Astrocyte (in vitro differentiated cells and primary cell): ENCODE measurements around the gene CCDC174. TPM values are rescaled to one million over a fixed set of nuclear protein-coding genes. Genes with fewer than 3 reads are reported as not detected.

Source experiments
- DNase-seq: peaks from one replicate; pipeline ENCODE4 v3.0.0-alpha.2; 2010; ENCODE audit warnings: low read depth
- FAIRE-seq: peaks from 2 replicates; lab custom pipeline; 2011; peaks lifted over from hg19 to GRCh38; lab: Jason Lieb, UNC
- H2AFZ ChIP-seq: 2 replicates; pipeline ENCODE4 v1.6.0; 2012; ENCODE audit warnings: low read depth, low read length, inconsistent platforms
- H3K27ac ChIP-seq: 2 replicates; pipeline ENCODE4 v1.5.1; 2011; ENCODE audit warnings: low read depth, low read length, inconsistent platforms
- H3K27me3 ChIP-seq: 2 replicates; pipeline ENCODE4 v1.6.0; 2011; ENCODE audit warnings: low read length, inconsistent platforms; ENCODE audit not compliant: insufficient read depth
- H3K36me3 ChIP-seq: 2 replicates; pipeline ENCODE4 v1.5.1; 2011; ENCODE audit warnings: low read length, inconsistent platforms; ENCODE audit not compliant: insufficient read depth
- H3K4me1 ChIP-seq: 2 replicates; pipeline ENCODE4 v1.5.1; 2011; ENCODE audit warnings: low read length, inconsistent platforms; ENCODE audit not compliant: insufficient read depth
- H3K4me2 ChIP-seq: 2 replicates; pipeline ENCODE4 v1.6.0; 2012; ENCODE audit warnings: low read length, inconsistent platforms
- H3K4me3 ChIP-seq: 2 replicates; pipeline ENCODE4 v1.5.1; 2011; ENCODE audit warnings: low read depth, mild to moderate bottlenecking, low read length, inconsistent platforms; ENCODE audit not compliant: insufficient read depth
- H3K79me2 ChIP-seq: 2 replicates; pipeline ENCODE4 v1.6.0; 2012; ENCODE audit warnings: mild to moderate bottlenecking, low read length, inconsistent platforms; ENCODE audit not compliant: insufficient read depth
- H3K9ac ChIP-seq: 2 replicates; pipeline ENCODE4 v1.6.0; 2012; ENCODE audit warnings: mild to moderate bottlenecking, low read length, inconsistent platforms
- H3K9me3 ChIP-seq: 2 replicates; pipeline ENCODE4 v1.5.1; 2012; ENCODE audit warnings: low read depth, mild to moderate bottlenecking, low read length, inconsistent platforms; ENCODE audit not compliant: insufficient read depth
- H4K20me1 ChIP-seq: 2 replicates; pipeline ENCODE4 v1.6.0; 2012; ENCODE audit warnings: low read length, inconsistent platforms; ENCODE audit not compliant: insufficient read depth
- H3K27ac Mint-ChIP-seq: one replicate; pipeline ENCODE4 v1.8.0; 2021; ENCODE audit warnings: mild to moderate bottlenecking, mixed read lengths; ENCODE audit not compliant: unreplicated experiment
- H3K27me3 Mint-ChIP-seq: one replicate; pipeline ENCODE4 v1.8.0; 2021; ENCODE audit warnings: low read depth, mixed read lengths; ENCODE audit not compliant: unreplicated experiment
- H3K36me3 Mint-ChIP-seq: one replicate; pipeline ENCODE4 v1.8.0; 2021; ENCODE audit warnings: low read depth, mixed read lengths; ENCODE audit not compliant: unreplicated experiment
- H3K4me1 Mint-ChIP-seq: one replicate; pipeline ENCODE4 v1.8.0; 2021; ENCODE audit warnings: low read depth, mixed read lengths; ENCODE audit not compliant: unreplicated experiment
- H3K4me3 Mint-ChIP-seq: one replicate; pipeline ENCODE4 v1.8.0; 2021; ENCODE audit warnings: mild to moderate bottlenecking, moderate library complexity, mixed read lengths; ENCODE audit not compliant: unreplicated experiment
- H3K9me3 Mint-ChIP-seq: one replicate; pipeline ENCODE4 v1.8.0; 2021; ENCODE audit warnings: mild to moderate bottlenecking, mixed read lengths; ENCODE audit not compliant: unreplicated experiment
- EZH2 ChIP-seq: IDR thresholded peaks from 2 replicates; pipeline ENCODE4 v1.6.1; 2012; ENCODE audit warnings: mild to moderate bottlenecking, low read length, inconsistent platforms; ENCODE audit not compliant: insufficient read depth
- total RNA-seq: library from RNA; stranded (reverse); gene quantifications from 2 replicates; pipeline ENCODE4 v1.2.1, GENCODE V29; 2021
- TF ChIP-seq, protein P1 (sequence below): IDR thresholded peaks from 2 replicates; pipeline ENCODE4 v1.5.1; 2011; ENCODE audit warnings: low read depth, mild to moderate bottlenecking, inconsistent platforms, low read length, moderate library complexity; ENCODE audit not compliant: insufficient read depth

CCDC174 gene
- total RNA-seq, 1 donor from 2014 or later, result 17.4 TPM

DNA sequence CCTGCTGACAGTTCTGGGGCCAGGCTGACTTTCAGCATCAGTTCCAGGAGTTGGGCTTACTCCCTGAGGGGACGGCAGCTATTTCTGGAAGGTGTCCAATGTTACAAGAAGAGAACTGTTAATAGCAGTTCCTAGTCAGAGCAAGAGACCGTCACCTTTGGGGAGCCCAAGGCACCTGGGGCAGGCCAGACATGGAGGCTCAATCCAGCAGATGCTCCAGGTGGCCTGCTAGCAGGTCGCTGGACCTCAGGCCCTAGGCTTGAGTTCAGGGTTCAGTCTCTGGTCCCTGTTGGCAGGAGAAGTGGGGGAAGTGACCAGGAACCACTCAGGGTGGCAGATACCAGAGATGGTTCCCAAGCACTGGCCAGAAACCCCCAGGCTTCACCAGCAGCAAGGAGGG, 49.3 kb downstream of the CCDC174 start:
- H3K9ac ChIP-seq, result no peak overlapping the region
- no peaks in the 10 kb centered on the region for H3K27me3 ChIP-seq
- no peak overlapping the region for H2AFZ ChIP-seq
- H3K9me3 ChIP-seq, result no peaks in the 10 kb centered on the region
- no peak overlapping the region for H3K4me2 ChIP-seq
- no peak for TF ChIP-seq EZH2
- TF ChIP-seq, protein P1, sequence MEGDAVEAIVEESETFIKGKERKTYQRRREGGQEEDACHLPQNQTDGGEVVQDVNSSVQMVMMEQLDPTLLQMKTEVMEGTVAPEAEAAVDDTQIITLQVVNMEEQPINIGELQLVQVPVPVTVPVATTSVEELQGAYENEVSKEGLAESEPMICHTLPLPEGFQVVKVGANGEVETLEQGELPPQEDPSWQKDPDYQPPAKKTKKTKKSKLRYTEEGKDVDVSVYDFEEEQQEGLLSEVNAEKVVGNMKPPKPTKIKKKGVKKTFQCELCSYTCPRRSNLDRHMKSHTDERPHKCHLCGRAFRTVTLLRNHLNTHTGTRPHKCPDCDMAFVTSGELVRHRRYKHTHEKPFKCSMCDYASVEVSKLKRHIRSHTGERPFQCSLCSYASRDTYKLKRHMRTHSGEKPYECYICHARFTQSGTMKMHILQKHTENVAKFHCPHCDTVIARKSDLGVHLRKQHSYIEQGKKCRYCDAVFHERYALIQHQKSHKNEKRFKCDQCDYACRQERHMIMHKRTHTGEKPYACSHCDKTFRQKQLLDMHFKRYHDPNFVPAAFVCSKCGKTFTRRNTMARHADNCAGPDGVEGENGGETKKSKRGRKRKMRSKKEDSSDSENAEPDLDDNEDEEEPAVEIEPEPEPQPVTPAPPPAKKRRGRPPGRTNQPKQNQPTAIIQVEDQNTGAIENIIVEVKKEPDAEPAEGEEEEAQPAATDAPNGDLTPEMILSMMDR, result no peak
- H3K9me3 Mint-ChIP-seq, result peaks cover 2% of the 10 kb centered on the region
- peaks cover 15% of the 10 kb centered on the region for H3K36me3 Mint-ChIP-seq
- H3K27ac Mint-ChIP-seq, result no peak overlapping the region
- no peaks in the 10 kb centered on the region for H3K4me1 Mint-ChIP-seq
- no peak overlapping the region for H3K4me3 Mint-ChIP-seq
- H3K36me3 ChIP-seq, result no peaks in the 10 kb centered on the region
- no peaks in the 10 kb centered on the region for H3K79me2 ChIP-seq
- no peak overlapping the region for H3K27ac ChIP-seq
- FAIRE-seq (no peak), DNase-seq (no peak)
- H3K4me1 ChIP-seq, result no peaks in the 10 kb centered on the region
- H3K27me3 Mint-ChIP-seq, result peaks cover 25% of the 10 kb centered on the region
- no peaks in the 10 kb centered on the region for H4K20me1 ChIP-seq
- H3K4me3 ChIP-seq, result no peak overlapping the region

DNA sequence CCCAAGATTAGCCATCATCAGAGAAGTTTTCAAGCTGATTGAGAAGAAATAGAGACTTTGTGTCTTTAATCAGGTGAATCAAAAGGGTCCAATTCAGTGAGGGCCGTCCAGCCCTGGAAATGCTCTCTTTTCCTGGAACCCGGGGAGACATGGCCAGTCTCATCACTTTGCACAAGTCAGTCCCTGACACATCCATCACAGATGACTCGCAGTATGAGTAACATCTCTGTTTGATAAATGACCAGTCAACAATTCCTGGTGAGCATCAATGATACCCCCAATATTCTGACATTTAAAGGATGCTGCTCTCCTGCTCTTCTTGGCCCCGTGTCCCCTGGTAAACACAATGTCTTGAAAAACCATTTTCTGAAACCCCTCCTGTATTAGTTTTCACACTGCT, 50.1 kb downstream of the CCDC174 start:
- Histone ChIP-seq H3K27me3 (no peaks in the 10 kb centered on the region), H3K4me3 (no peak overlapping the region), H3K4me1 (no peaks in the 10 kb centered on the region), H2AFZ (no peak overlapping the region), H3K79me2 (no peaks in the 10 kb centered on the region), H3K9ac (no peak overlapping the region), H3K9me3 (no peaks in the 10 kb centered on the region), H3K27ac (no peak overlapping the region), H4K20me1 (no peaks in the 10 kb centered on the region), H3K36me3 (no peaks in the 10 kb centered on the region), H3K4me2 (no peak overlapping the region)
- DNase-seq, result no peak
- Mint-ChIP-seq H3K36me3 (peaks cover 15% of the 10 kb centered on the region), H3K4me1 (no peaks in the 10 kb centered on the region), H3K9me3 (peaks cover 2% of the 10 kb centered on the region), H3K27ac (no peak overlapping the region), H3K4me3 (no peak overlapping the region), H3K27me3 (peaks cover 31% of the 10 kb centered on the region)
- no peak for FAIRE-seq
- TF ChIP-seq, protein P1, result no peak
- TF ChIP-seq EZH2, result no peak

DNA sequence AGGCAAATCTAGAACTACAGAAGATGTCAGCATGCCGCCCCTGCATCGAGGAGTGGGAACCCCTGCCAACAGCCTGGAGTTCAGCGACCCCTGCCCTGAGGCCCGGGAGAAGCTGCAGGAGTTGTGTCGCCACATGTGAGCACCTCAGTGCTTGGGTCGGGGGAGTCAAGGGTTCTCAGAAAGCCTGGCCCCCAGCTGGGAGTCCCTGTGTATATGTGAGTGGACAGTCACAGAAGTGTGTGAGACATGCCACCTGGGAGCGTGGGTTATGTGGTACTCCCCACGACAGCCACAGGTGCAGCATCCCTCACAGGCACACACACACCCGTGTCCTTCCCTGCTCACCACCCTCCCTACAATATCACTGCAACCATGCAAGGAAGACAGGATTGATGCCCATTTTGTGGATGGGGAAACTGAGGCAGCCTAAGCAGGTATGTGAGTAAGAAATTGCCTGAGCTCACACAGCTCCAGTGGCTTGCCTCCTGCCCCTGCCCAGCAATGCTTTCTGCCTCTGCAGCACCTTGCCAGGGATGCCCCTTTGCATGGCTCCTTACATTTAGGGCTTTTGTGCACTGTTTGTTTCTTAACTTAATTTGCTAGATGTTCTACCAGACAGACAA, 51.7 kb downstream of the CCDC174 start:
- Histone ChIP-seq H3K36me3 (no peaks in the 10 kb centered on the region), H3K4me1 (no peaks in the 10 kb centered on the region), H3K4me2 (no peak overlapping the region), H3K9ac (no peak overlapping the region), H3K27ac (no peak overlapping the region), H3K27me3 (no peaks in the 10 kb centered on the region), H3K9me3 (no peaks in the 10 kb centered on the region), H2AFZ (no peak overlapping the region), H4K20me1 (no peaks in the 10 kb centered on the region), H3K79me2 (no peaks in the 10 kb centered on the region), H3K4me3 (no peak overlapping the region)
- Mint-ChIP-seq H3K4me1 (no peaks in the 10 kb centered on the region), H3K36me3 (peaks cover 18% of the 10 kb centered on the region), H3K9me3 (peaks cover 4% of the 10 kb centered on the region), H3K27ac (no peak overlapping the region), H3K27me3 (peaks cover 31% of the 10 kb centered on the region), H3K4me3 (no peak overlapping the region)
- TF ChIP-seq, protein P1, result no peak
- no peak for TF ChIP-seq EZH2
- FAIRE-seq, result no peak
- DNase-seq, result no peak
